Measurements from ENCODE around the gene P2RX1. TPM values are rescaled to one million over a fixed set of nuclear protein-coding genes. Genes with fewer than 3 reads are reported as not detected.

P2RX1 gene
- total RNA-seq, 1 donor = 1.3 TPM

GRCh38 chr17:3962217-3962964, 46.1 kb upstream of the P2RX1 start:
- DNase-seq (ENCODE audit: low read depth) = no peak
- no peak for TF ChIP-seq CTCF (IDR thresholded peaks at IDR 0.05; ENCODE audit: insufficient read depth, low read depth, low read length)
- H3K4me3 ChIP-seq (ENCODE audit: low read depth, low read length) = no peak overlapping the region

GRCh38 chr17:3961564-3962047, 45.3 kb upstream of the P2RX1 start:
- H3K4me3 ChIP-seq (ENCODE audit: low read depth, low read length) = no peak overlapping the region
- no peak for DNase-seq (ENCODE audit: low read depth)
- no peak for TF ChIP-seq CTCF (IDR thresholded peaks at IDR 0.05; ENCODE audit: insufficient read depth, low read depth, low read length)

- peak; percentile 22 for DNase-seq (ENCODE audit: low read depth)
- no peak overlapping the region for H3K4me3 ChIP-seq (ENCODE audit: low read depth, low read length)
- no peak for TF ChIP-seq CTCF (IDR thresholded peaks at IDR 0.05; ENCODE audit: insufficient read depth, low read depth, low read length)
These were observed 44.5 kb upstream of the P2RX1 start for GRCh38 chr17:3960764-3961163.

GRCh38 chr17:3959921-3960601, 43.8 kb upstream of the P2RX1 start:
- no peak overlapping the region for H3K4me3 ChIP-seq (ENCODE audit: low read depth, low read length)
- no peak for DNase-seq (ENCODE audit: low read depth)
- TF ChIP-seq CTCF (IDR thresholded peaks at IDR 0.05; ENCODE audit: insufficient read depth, low read depth, low read length) = no peak

- no peak overlapping the region for H3K4me3 ChIP-seq (ENCODE audit: low read depth, low read length)
- TF ChIP-seq CTCF (IDR thresholded peaks at IDR 0.05; ENCODE audit: insufficient read depth, low read depth, low read length) = no peak
- peak; percentile 50 for DNase-seq (ENCODE audit: low read depth)
These were observed 43.1 kb upstream of the P2RX1 start for GRCh38 chr17:3959295-3959899.

- H3K4me3 ChIP-seq (ENCODE audit: low read depth, low read length) = no peak overlapping the region
- TF ChIP-seq CTCF (IDR thresholded peaks at IDR 0.05; ENCODE audit: insufficient read depth, low read depth, low read length) = no peak
- DNase-seq (ENCODE audit: low read depth) = no peak
These were observed 41.7 kb upstream of the P2RX1 start for GRCh38 chr17:3957735-3958599.
